KMS-11 (cell line): Measurements from ENCODE around the gene PTPRN2.

Experiments
- H2AFZ ChIP-seq: fragments of 200-600 bp; sonication (generic); 2 replicates; pipeline ENCODE4 v1.6.1; 2016; ENCODE audit warnings: antibody characterized with exemption, mixed run types, low read depth
- H3K27ac ChIP-seq: fragments of 200-600 bp; sonication (generic); 2 replicates; pipeline ENCODE4 v1.6.1; 2016; ENCODE audit warnings: mild to moderate bottlenecking, mixed run types
- H3K27me3 ChIP-seq: fragments of 200-600 bp; sonication (generic); 2 replicates; pipeline ENCODE4 v1.6.1; 2017; ENCODE audit warnings: mild to moderate bottlenecking, low read depth, mixed run types, moderate library complexity; ENCODE audit not compliant: insufficient read depth
- H3K36me3 ChIP-seq: fragments of 200-600 bp; sonication (generic); 2 replicates; pipeline ENCODE4 v1.6.1; 2017; ENCODE audit warnings: mild to moderate bottlenecking, mixed run types; ENCODE audit not compliant: insufficient read depth
- H3K4me1 ChIP-seq: fragments of 200-600 bp; sonication (generic); 2 replicates; pipeline ENCODE4 v1.6.1; 2016; ENCODE audit warnings: mild to moderate bottlenecking, low read depth, mixed run types; ENCODE audit not compliant: poor library complexity, severe bottlenecking
- H3K4me2 ChIP-seq: fragments of 200-600 bp; sonication (generic); 2 replicates; pipeline ENCODE4 v1.7.0; 2016; ENCODE audit warnings: mild to moderate bottlenecking, mixed run types
- H3K4me3 ChIP-seq: fragments of 200-600 bp; sonication (generic); IDR thresholded peaks from 2 replicates; pipeline ENCODE4 v1.6.1; 2017; ENCODE audit warnings: low read depth, low read length, mixed read lengths; ENCODE audit not compliant: insufficient read depth
- H3K79me2 ChIP-seq: fragments of 200-600 bp; sonication (generic); 2 replicates; pipeline ENCODE4 v1.6.1; 2016; ENCODE audit warnings: low read depth, mixed run types; ENCODE audit not compliant: insufficient read depth
- H3K9ac ChIP-seq: fragments of 200-600 bp; sonication (generic); 2 replicates; pipeline ENCODE4 v1.6.1; 2016; ENCODE audit warnings: mild to moderate bottlenecking, mixed run types
- H4K20me1 ChIP-seq: fragments of 200-600 bp; sonication (generic); 2 replicates; pipeline ENCODE4 v1.6.1; 2016; ENCODE audit warnings: mild to moderate bottlenecking, mixed run types; ENCODE audit not compliant: insufficient read depth
- TF ChIP-seq, protein P1 (sequence below): fragments of 200-600 bp; sonication (generic); conservative IDR thresholded peaks from 2 replicates; pipeline ENCODE4 v1.6.1; 2017; ENCODE audit warnings: low read depth, mild to moderate bottlenecking, antibody characterized with exemption, low read length, moderate library complexity, mixed read lengths

The PTPRN2 gene

DNA sequence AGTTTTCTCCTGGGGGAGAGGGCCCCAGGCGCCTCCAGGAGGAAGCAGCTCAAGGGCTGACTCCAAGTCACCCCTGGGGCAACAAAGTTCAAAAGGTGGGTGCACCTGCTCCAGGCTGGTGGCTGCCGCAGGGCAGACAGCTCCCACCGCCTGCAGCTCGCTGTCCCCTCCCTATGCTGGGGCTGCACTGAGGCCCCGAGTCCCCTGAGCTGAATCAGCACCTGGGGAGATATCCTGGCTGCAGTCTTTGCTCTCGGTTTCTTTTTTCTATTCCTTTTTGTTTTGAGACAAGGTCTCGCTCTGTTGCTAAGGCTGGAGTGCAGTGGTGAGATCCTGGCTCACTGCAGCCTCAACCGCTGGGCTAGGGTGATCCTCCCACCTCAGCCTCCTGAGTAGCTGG is 1067.4 kb downstream of the PTPRN2 start:
- Histone ChIP-seq H3K36me3 (no peaks in the 10 kb centered on the region), H2AFZ (peak overlapping the region; percentile 43; the same call in 1 of the 2 replicates), H3K9ac (no peak overlapping the region), H3K4me2 (peak overlapping the region; percentile 10; the same call in 1 of the 2 replicates), H3K27me3 (peaks cover 30% of the 10 kb centered on the region), H4K20me1 (no peaks in the 10 kb centered on the region), H3K4me1 (no peaks in the 10 kb centered on the region), H3K27ac (no peak overlapping the region), H3K79me2 (no peaks in the 10 kb centered on the region), H3K4me3 (no peak overlapping the region)
- TF ChIP-seq, protein P1, sequence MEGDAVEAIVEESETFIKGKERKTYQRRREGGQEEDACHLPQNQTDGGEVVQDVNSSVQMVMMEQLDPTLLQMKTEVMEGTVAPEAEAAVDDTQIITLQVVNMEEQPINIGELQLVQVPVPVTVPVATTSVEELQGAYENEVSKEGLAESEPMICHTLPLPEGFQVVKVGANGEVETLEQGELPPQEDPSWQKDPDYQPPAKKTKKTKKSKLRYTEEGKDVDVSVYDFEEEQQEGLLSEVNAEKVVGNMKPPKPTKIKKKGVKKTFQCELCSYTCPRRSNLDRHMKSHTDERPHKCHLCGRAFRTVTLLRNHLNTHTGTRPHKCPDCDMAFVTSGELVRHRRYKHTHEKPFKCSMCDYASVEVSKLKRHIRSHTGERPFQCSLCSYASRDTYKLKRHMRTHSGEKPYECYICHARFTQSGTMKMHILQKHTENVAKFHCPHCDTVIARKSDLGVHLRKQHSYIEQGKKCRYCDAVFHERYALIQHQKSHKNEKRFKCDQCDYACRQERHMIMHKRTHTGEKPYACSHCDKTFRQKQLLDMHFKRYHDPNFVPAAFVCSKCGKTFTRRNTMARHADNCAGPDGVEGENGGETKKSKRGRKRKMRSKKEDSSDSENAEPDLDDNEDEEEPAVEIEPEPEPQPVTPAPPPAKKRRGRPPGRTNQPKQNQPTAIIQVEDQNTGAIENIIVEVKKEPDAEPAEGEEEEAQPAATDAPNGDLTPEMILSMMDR: no peak

DNA sequence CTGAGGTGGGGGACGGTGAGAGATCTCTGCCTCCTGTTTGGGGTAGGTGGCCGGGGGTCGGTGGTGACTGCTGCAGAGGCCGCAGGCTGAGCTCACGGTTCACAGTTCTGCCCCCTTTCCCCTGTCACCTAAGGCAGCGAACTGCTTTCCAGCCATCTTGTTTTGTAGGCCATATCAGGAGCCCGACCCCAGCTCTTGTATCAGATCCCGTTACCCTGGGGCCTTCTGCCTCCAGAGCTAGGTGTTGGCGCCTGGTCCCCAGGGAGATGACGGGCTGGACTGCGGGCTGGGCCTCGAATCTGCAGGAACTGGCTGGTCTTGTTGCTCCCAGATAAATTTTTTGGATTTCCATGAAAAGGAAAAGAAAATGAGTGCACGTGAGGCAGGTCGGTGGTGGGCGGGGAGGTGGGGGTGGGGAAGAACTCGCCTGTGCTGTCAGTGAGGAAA is 1067.8 kb downstream of the PTPRN2 start:
- Histone ChIP-seq H3K4me2 (peak overlapping the region; percentile 10; the same call in 1 of the 2 replicates), H3K27me3 (peaks cover 28% of the 10 kb centered on the region), H3K79me2 (no peaks in the 10 kb centered on the region), H2AFZ (peak overlapping the region; percentile 43; the same call in 1 of the 2 replicates), H4K20me1 (no peaks in the 10 kb centered on the region), H3K36me3 (no peaks in the 10 kb centered on the region), H3K9ac (no peak overlapping the region), H3K4me3 (no peak overlapping the region), H3K27ac (no peak overlapping the region), H3K4me1 (no peaks in the 10 kb centered on the region)
- TF ChIP-seq, protein P1: no peak

DNA sequence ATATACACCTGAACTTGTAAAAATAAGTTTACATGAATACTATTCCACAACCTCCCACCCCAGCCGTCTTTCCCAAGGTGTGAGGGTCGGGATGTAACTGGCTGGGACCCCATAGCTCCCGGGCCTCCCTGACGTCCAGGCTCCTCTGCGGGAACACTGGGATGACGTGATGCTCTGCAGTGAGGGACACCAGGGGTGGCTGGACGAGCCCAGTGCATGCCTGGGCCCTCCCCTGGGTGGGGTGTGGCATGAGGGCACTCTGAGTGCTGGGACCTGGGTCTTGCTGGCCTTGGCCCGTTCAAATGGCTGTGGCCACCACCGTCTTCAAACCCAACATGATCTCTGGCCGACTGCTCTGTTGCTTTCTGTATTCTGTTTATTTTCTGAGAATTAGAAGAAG is 1068.4 kb downstream of the PTPRN2 start:
- TF ChIP-seq, protein P1: no peak
- Histone ChIP-seq H3K4me1 (no peaks in the 10 kb centered on the region), H3K9ac (no peak overlapping the region), H4K20me1 (no peaks in the 10 kb centered on the region), H3K4me3 (no peak overlapping the region), H3K79me2 (no peaks in the 10 kb centered on the region), H2AFZ (no peak overlapping the region), H3K27me3 (peaks cover 30% of the 10 kb centered on the region), H3K4me2 (no peak overlapping the region), H3K27ac (no peak overlapping the region), H3K36me3 (no peaks in the 10 kb centered on the region)

DNA sequence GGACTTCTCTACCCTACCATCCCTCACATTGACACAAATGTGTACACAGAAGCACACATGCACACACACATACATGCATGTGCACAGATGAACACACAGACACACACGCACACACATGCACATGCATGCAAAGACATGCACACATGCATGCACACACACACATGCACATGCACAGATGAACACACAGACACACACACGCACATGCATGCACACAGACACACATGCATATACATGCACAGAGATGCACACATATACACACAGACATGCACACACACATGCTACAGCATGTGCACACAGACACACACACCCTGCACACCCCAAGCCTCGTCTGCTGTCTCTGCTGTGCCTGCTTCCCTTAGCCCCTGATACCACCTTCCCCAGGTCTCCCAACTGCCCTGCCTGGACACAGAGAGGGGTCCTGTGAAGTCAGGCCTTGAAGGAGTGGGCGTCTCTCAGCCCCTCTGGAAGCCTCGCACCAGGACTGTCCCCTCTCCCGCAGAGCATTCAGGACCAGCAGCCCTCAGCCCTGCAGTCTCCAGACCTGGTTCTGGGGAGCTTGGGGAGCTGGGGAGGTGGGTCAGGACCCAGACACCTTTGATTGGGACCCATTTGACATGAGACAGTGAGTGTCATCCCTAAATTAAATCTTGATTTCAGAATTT is 1069.0 kb downstream of the PTPRN2 start:
- TF ChIP-seq, protein P1: no peak
- H3K4me2 ChIP-seq: no peak overlapping the region

More for the DNA sequence above, 1069.0 kb downstream of the PTPRN2 start:
- Histone ChIP-seq H3K9ac (no peak overlapping the region), H3K27ac (no peak overlapping the region), H3K4me1 (no peaks in the 10 kb centered on the region), H3K36me3 (no peaks in the 10 kb centered on the region), H3K4me3 (no peak overlapping the region), H3K79me2 (no peaks in the 10 kb centered on the region), H4K20me1 (no peaks in the 10 kb centered on the region), H3K27me3 (peaks cover 32% of the 10 kb centered on the region), H2AFZ (no peak overlapping the region)
